SU-DHL-6 (cell line): ENCODE data around the gene DENND1B.

ENCODE experiments used
- CTCF ChIP-seq: fragments of 200-600 bp; sonication (generic); IDR thresholded peaks from one replicate; pipeline ENCODE4 v1.5.1; 2017; ENCODE audit warnings: antibody characterized with exemption, mild to moderate bottlenecking, low read length, moderate library complexity; ENCODE audit not compliant: insufficient read depth, poor library complexity, severe bottlenecking
- EZH2phosphoT487 ChIP-seq: fragments of 200-600 bp; sonication (generic), shearing (Covaris generic); conservative IDR thresholded peaks from 2 replicates; pipeline ENCODE4 v1.6.1; 2018; ENCODE audit warnings: mild to moderate bottlenecking, antibody characterized with exemption, low read length, moderate library complexity, mixed read lengths

- TF ChIP-seq CTCF = no peak
- TF ChIP-seq EZH2phosphoT487 = no peak
Observed at GRCh38 chr1:197590687-197591086, 184.6 kb downstream of the DENND1B start.
